Lung microvascular endothelial cell (primary cell): ENCODE data around the gene SRMS. TPM values are rescaled to one million over a fixed set of nuclear protein-coding genes. Genes with fewer than 3 reads are reported as not detected.

Source experiments
- DNase-seq, 2 donors: peaks; one replicate each; pipeline versions ENCODE4 v3.0.0 to v3.0.0-alpha.2; 2010; ENCODE audit warnings: low read depth in 2 of 2
- total RNA-seq: library from RNA; depleted of rRNA; stranded (reverse); fragments of >200 nt; gene quantifications from 2 replicates; pipeline ENCODE4 v1.2.1, GENCODE V29; 2014

SRMS gene
- total RNA-seq, 1 donor from 2014 or later: not detected

- no peak for DNase-seq
These were observed 7.8 kb downstream of the SRMS start for GRCh38 chr20:63539441-63540370.

- DNase-seq: no peak
These were observed 8.5 kb downstream of the SRMS start for GRCh38 chr20:63539092-63539430.

GRCh38 chr20:63538204-63539091 lies 9.1 kb downstream of the SRMS start:
- peak; percentile 53 to 72 for DNase-seq

- peak; percentile 92 to 93 for DNase-seq
These were observed 9.9 kb downstream of the SRMS start for GRCh38 chr20:63537525-63538203.

DNA sequence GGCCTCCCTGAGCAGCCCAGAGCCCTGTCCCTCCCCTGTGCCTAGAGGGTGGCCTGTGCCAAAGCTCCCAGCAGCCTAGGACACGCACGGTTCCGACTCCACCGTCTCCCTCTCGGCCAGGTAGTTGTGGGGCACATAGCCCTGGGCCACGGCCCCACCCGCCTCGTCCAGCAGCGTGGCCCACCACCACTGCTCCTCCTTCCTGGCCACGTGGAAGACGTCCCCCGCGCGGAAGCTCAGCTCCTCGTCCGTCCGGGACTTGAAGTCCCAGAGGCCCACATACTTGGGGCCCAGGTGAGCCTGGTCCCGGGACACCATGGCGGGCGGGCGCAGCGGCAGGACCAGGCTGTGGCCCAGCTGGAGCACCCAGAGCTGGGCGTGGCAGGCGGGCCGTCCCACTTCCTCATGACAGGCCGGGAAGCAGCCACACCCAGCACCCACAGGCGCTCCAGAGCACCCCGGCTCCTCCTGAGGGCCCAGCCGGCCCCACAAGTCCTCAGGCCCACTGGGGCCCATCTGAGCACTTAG lies 10.5 kb downstream of the SRMS start, which contains the start of gene PTK6:
PTK6 (minus strand) TSS at position 380 of the 528 bp plus-strand sequence; CDS start at position 318, 62 bp downstream.
- no peak for DNase-seq

- DNase-seq: peak; percentile 22 to 43
These were observed 11.1 kb downstream of the SRMS start for GRCh38 chr20:63536241-63536977.

GRCh38 chr20:63534831-63535651 lies 12.5 kb downstream of the SRMS start:
- no peak for DNase-seq

DNA sequence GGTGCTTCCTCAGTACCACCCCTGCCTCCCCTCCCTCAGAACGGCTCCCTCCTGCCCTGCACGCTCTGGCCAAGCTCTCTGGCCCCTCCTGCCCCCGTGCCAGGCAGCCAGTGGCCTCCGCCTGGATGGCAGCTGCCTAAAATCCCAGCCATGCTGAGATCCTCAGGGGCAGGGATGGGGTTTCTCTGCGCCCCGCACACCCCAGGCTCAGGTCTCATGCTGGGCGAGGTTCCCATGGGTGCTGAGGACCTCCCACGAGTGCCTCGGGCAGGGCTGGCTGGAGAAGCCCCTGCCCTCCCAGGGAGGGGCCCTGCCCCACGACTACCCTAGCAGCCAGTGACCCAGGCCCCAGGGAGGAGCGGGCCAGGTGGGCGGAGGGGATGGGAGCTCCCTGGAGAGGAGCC lies 13.1 kb downstream of the SRMS start:
- DNase-seq: no peak

DNA sequence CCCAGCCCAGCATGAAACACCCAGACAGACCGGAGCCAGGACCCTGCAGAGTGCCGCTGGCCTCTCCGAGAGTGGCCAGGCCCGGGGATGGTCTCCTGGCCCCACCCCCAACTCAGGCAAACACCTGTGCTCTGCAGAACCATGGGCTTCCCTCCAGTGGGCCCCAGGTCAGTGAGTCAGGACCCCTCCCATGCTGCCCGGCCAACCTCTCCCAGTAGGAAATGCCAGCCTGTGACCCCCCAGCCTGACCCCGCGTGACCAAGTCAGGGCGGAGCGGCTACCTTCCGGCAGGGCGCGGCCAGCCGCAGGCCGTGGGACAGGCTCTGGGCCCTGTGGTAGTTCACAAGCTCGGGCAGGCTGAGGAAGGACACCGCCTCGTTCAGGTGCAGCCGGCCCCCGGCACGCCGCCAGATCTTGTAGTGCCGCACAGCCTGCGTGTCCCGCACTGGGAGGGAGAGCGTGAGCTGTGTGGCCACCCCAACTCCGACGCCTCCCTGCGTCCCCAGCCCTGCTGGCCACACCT lies 13.6 kb downstream of the SRMS start:
- DNase-seq: no peak

DNA sequence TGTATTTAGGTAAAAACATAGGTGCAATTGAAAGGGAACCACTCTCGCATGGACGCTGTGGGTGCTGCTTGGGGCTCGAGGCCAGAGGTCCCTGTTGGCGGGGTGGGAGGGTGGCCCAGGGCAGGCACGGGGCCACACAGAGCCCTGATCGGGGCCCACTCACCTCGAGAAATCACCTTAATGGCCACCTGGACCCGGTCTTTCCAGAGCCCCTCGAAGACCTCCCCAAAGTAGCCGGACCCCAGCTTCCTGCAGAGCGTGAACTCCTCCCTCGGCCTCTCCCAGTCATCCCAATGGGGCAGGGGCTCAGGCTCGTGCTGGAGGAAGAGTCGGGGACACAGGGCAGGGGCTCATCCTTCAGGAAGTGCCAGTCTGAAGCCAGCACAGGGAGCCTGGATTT lies 14.2 kb downstream of the SRMS start:
- no peak for DNase-seq

DNA sequence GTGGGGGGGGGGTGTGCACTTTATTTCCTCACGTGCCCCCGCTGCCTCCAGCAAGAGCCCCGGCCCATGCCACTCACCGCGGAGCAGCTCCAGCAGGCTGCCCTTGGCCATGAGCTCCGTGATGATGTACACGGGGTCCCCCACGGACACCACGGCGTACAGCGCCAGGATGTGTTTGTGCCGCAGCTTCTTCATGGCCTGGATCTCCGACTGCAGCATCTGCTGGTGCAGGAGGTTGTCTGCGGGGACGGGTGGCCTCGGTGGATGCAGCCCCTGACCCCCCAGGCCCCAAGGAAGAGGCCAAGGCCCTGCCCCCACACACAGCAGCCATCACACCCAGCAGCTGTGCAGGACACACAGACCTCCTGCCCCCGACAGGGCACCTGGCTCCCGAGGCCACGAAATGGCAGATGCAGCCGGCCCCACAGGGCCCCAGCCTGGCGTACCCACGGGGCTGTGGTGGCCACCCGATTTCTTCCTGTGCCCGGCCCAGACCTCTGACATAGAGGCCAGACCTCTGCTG lies 15.0 kb downstream of the SRMS start:
- DNase-seq: no peak

GRCh38 chr20:63531686-63532448 lies 15.7 kb downstream of the SRMS start:
- no peak for DNase-seq

DNA sequence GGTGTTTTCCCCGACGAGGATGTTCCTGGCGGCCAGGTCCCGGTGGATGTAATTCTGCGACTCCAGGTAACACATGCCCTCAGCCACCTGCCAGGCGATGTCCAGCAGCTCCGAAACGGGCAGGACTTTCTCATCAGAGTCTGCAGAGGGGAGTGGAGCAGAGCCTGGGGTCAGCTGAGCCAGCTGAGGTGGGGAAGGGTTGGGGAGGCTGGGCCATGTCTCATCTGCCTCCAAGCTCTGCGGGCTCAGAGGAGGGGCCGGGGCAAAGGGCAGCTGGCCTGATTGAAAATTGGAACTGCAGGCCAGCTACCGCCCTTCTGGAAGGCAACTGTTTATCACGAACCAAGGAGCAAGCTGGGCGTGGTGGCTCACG lies 16.8 kb downstream of the SRMS start:
- no peak for DNase-seq

DNA sequence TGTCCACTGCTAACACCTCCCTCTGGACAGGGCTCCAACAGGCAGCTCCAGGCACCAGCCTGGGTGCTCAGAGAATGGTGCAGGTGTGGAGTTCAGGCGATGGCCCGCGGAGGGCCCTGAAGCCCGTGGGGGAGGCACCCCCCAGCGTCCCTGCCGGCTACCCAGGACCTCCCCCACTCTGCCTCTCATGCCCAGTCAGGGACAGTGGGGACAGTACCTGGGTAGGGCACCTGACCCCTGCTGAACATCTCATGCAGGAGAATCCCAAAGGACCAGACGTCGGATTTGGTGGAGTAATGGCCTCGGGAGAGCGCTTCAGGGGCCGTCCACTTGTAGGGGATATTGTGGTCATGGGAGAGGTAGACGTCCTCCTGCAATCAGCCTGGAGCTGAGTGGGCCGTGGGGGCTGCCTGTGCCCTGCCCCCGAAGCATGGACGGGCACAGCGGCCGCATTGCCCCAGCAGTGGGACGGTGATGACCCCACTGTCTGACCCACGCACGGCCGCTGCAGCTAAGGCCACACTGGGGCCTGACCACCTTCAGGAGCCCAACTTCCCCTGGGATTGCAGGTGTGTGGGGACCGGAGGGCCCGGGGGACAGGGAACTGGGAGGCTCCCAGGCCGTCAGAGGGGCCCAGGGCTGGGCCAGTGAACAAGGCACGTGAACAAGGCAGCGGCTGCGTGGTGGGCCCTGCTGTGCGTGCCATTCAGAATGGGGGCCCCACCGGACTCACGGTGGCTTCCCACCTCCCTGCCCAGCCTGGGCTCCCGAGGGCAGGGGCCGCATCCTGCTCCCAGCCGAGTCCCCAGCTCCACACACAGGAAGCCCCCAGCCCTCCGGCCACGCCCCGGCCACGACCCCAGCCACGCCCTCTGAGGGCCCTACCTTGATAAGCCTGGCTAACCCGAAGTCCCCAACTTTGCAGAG lies 17.4 kb downstream of the SRMS start:
- DNase-seq: no peak

GRCh38 chr20:63529180-63529860 lies 18.2 kb downstream of the SRMS start:
- no peak for DNase-seq

DNA sequence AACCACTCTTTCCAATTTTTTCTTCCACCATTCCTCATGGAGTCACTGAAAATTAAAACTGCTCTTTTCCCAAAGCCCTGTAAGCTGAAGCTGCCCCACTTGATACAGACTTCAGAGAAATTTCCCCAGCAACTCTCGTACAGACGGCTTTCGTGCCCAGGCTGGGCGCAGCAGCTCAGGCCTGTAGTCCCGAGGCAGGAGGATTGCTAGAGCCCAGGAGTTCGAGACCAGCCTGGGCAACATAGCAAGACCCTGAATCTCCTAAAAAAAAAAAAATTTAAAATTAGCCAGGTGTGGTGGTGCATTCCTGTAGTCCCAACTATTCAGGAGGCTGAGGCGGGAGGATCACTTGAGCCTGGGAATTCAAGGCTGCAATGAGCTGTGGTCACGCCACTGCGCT lies 20.4 kb downstream of the SRMS start:
- DNase-seq: no peak

GRCh38 chr20:63525971-63526370 lies 21.6 kb downstream of the SRMS start:
- DNase-seq: no peak
